ENCODE measurements around the gene APBA2.

GRCh38 chr15:28911310-28911931, 25.6 kb downstream of the APBA2 start:
- no peak for TF ChIP-seq CTCF (IDR thresholded peaks at IDR 0.05; ENCODE audit: low read depth, low read length)
- TF ChIP-seq POLR2A (IDR thresholded peaks at IDR 0.05; ENCODE audit: extremely low read depth, insufficient read length), result no peak

Measured in NB4 (cell line).